Measurements from ENCODE around the gene CYB561D1.

GRCh38 chr1:109468061-109468460 is 25.8 kb upstream of the CYB561D1 start:
- no peak for TF ChIP-seq CTCF (IDR thresholded peaks at IDR 0.05)
- no peak for TF ChIP-seq POLR2A (IDR thresholded peaks at IDR 0.05)
